ENCODE data around the gene FAM227A. TPM values are rescaled to one million over a fixed set of nuclear protein-coding genes. Genes with fewer than 3 reads are reported as not detected.

Gene FAM227A
- total and polyA plus RNA-seq, 2 of the 13 experiments (the other 11 are each of a cell fraction or from before 2014, with no cell fraction given), result 1.0 to 1.5 TPM

DNA sequence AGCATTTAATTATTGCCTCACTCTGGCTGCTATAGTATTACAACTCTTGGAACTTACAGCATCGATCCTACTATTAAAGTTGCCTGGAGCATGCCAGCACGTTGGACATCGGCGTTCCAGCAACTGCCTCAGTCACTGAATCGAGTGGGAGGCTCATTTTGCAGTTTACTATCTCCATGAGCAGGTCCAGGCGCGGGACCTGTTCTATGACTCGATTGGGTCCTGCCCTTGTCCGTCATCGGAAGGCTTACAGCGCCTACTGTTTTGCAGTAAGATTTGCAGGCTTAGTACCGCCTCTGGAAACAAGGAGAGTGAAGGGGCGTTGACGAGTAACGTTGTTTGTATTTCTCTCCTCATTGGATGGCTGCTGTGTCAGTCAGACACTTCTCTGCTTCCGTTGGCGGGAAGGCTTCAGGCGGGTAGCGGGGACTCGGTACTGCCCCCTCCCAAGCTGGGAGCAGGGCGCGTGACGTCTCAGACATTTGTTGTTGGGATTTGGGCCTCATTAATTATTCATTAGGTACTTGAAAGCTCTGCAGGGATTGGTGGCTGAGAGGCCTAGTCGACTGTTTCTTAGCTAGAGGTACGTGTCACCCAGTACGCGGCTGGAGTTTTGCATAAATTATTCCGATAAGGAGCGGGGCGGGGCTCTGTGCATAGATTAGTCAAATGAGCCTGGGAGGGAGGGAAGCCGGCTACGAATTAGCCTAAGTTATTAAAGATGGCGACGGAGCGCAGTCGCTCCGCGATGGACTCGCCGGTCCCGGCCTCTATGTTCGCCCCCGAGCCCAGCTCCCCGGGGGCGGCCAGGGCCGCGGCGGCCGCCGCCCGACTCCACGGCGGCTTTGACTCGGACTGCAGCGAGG is 49.3 kb upstream of the FAM227A start, which contains the start of gene GTPBP1 (continued):
- TF ChIP-seq HMG20A (CRISPR knock-in tag; IDR thresholded peaks at IDR 0.05; ENCODE audit: borderline replicate concordance) (peak; percentile 23; the same call in 1 of the 2 replicates), NR1H2 (CRISPR knock-in tag; IDR thresholded peaks at IDR 0.05; ENCODE audit: borderline replicate concordance, low read depth) (no peak), GFI1 (CRISPR knock-in tag; IDR thresholded peaks at IDR 0.05; ENCODE audit: borderline replicate concordance) (peak; percentile 23; the same call in 1 of the 2 replicates), MBD4 (IDR thresholded peaks at IDR 0.05; ENCODE audit: borderline replicate concordance, low read length) (no peak), CBFB (CRISPR knock-in tag; IDR thresholded peaks at IDR 0.05) (no peak; the same call in 1 of the 2 replicates), NCOA1 (CRISPR knock-in tag; IDR thresholded peaks at IDR 0.05) (no peak), ZNF296 (CRISPR knock-in tag; conservative IDR thresholded peaks at IDR 0.05) (no peak), ZKSCAN8 (CRISPR knock-in tag; IDR thresholded peaks at IDR 0.05; ENCODE audit: borderline replicate concordance) (no peak), NPAS2 (CRISPR knock-in tag; IDR thresholded peaks at IDR 0.05; ENCODE audit: borderline replicate concordance) (no peak), ZSCAN25 (CRISPR knock-in tag; IDR thresholded peaks at IDR 0.05) (0 out of 2 replicates have a peak, but pooled peaks have one; percentile 35), SP2 (CRISPR knock-in tag; IDR thresholded peaks at IDR 0.05) (peak; percentile 98), MBNL3 (CRISPR knock-in tag; conservative IDR thresholded peaks at IDR 0.05) (no peak), RXRA (CRISPR knock-in tag; IDR thresholded peaks at IDR 0.05) (no peak), U2AF1 (optimal IDR thresholded peaks at IDR 0.05; ENCODE audit: low read depth, low read length) (no peak), ELF3 (CRISPR knock-in tag; IDR thresholded peaks at IDR 0.05) (peak; percentile 63), KAT7 (CRISPR knock-in tag; IDR thresholded peaks at IDR 0.05; ENCODE audit: borderline replicate concordance) (no peak), STAG1 (CRISPR knock-in tag; IDR thresholded peaks at IDR 0.05) (no peak), HNF4A (CRISPR knock-in tag; IDR thresholded peaks at IDR 0.05) (no peak), GATAD2A (CRISPR knock-in tag; IDR thresholded peaks at IDR 0.05) (peak; percentile 36), SP1 (IDR thresholded peaks at IDR 0.05) (no peak), SP1 (CRISPR knock-in tag; IDR thresholded peaks at IDR 0.05) (peak; percentile 81), RBM22 (optimal IDR thresholded peaks at IDR 0.05; ENCODE audit: low read length) (no peak)
- TF ChIP-seq, protein P1, sequence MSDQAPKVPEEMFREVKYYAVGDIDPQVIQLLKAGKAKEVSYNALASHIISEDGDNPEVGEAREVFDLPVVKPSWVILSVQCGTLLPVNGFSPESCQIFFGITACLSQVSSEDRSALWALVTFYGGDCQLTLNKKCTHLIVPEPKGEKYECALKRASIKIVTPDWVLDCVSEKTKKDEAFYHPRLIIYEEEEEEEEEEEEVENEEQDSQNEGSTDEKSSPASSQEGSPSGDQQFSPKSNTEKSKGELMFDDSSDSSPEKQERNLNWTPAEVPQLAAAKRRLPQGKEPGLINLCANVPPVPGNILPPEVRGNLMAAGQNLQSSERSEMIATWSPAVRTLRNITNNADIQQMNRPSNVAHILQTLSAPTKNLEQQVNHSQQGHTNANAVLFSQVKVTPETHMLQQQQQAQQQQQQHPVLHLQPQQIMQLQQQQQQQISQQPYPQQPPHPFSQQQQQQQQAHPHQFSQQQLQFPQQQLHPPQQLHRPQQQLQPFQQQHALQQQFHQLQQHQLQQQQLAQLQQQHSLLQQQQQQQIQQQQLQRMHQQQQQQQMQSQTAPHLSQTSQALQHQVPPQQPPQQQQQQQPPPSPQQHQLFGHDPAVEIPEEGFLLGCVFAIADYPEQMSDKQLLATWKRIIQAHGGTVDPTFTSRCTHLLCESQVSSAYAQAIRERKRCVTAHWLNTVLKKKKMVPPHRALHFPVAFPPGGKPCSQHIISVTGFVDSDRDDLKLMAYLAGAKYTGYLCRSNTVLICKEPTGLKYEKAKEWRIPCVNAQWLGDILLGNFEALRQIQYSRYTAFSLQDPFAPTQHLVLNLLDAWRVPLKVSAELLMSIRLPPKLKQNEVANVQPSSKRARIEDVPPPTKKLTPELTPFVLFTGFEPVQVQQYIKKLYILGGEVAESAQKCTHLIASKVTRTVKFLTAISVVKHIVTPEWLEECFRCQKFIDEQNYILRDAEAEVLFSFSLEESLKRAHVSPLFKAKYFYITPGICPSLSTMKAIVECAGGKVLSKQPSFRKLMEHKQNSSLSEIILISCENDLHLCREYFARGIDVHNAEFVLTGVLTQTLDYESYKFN (CRISPR knock-in tag; conservative IDR thresholded peaks at IDR 0.05), result 0 out of 2 replicates have a peak, but pooled peaks have one; percentile 8
- TF ChIP-seq, protein P2, sequence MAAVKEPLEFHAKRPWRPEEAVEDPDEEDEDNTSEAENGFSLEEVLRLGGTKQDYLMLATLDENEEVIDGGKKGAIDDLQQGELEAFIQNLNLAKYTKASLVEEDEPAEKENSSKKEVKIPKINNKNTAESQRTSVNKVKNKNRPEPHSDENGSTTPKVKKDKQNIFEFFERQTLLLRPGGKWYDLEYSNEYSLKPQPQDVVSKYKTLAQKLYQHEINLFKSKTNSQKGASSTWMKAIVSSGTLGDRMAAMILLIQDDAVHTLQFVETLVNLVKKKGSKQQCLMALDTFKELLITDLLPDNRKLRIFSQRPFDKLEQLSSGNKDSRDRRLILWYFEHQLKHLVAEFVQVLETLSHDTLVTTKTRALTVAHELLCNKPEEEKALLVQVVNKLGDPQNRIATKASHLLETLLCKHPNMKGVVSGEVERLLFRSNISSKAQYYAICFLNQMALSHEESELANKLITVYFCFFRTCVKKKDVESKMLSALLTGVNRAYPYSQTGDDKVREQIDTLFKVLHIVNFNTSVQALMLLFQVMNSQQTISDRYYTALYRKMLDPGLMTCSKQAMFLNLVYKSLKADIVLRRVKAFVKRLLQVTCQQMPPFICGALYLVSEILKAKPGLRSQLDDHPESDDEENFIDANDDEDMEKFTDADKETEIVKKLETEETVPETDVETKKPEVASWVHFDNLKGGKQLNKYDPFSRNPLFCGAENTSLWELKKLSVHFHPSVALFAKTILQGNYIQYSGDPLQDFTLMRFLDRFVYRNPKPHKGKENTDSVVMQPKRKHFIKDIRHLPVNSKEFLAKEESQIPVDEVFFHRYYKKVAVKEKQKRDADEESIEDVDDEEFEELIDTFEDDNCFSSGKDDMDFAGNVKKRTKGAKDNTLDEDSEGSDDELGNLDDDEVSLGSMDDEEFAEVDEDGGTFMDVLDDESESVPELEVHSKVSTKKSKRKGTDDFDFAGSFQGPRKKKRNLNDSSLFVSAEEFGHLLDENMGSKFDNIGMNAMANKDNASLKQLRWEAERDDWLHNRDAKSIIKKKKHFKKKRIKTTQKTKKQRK (IDR thresholded peaks at IDR 0.05; ENCODE audit: low read length), result peak; percentile 68
- TF ChIP-seq, protein P3, sequence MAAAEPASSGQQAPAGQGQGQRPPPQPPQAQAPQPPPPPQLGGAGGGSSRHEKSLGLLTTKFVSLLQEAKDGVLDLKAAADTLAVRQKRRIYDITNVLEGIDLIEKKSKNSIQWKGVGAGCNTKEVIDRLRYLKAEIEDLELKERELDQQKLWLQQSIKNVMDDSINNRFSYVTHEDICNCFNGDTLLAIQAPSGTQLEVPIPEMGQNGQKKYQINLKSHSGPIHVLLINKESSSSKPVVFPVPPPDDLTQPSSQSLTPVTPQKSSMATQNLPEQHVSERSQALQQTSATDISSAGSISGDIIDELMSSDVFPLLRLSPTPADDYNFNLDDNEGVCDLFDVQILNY (CRISPR knock-in tag; conservative IDR thresholded peaks at IDR 0.05), result no peak

Data from HepG2 (cell line).